ENCODE measurements around the gene RABEP1. TPM values are rescaled to one million over a fixed set of nuclear protein-coding genes. Genes with fewer than 3 reads are reported as not detected.

The RABEP1 gene
- total and polyA plus RNA-seq, 9 of the 15 experiments (the other 6 are each of a cell fraction or from before 2014, with no cell fraction given) = 8.2 to 38.9 (median 30.3) TPM

DNA sequence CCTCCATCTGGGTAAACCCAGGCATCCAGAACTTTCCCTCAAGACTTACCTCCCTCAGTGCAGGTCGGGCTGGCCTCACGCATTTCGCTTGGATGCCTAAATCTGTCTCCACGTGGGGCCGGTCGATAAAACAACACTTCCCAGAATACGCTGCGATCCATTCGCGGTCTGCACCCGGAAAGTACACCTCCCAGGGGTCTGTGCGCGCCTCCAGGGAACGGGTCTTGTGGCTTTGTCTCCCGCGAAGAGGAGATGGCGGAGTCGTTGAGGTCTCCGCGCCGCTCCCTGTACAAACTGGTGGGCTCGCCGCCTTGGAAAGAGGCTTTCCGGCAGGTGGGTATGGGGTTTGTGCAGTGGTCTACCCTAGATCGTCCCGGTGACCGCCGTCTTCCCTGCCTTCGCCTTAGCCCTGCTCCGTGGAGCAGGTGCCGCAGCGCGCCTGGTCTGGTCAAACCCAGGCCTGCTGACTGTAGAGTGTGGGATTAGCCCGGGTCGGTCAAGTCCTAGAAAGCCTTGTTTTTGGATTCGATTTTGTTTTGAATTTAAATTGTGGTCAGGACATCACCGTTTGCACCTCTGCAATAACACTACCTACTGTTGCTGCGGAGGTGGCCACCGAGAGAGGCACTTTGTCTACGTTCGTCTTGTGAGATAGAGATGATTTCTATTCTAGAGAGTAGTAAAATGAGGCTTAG, 138.0 kb downstream of the RABEP1 start, which contains the start of gene RPAIN (continued):
- TF ChIP-seq, protein P1, sequence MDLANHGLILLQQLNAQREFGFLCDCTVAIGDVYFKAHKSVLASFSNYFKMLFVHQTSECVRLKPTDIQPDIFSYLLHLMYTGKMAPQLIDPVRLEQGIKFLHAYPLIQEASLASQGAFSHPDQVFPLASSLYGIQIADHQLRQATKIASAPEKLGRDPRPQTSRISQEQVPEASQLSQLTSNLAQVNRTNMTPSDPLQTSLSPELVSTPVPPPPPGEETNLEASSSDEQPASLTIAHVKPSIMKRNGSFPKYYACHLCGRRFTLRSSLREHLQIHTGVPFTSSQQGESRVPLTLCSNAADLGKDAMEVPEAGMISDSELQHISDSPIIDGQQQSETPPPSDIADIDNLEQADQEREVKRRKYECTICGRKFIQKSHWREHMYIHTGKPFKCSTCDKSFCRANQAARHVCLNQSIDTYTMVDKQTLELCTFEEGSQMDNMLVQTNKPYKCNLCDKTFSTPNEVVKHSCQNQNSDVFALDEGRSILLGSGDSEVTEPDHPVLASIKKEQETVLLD (IDR thresholded peaks at IDR 0.05) = no peak
- TF ChIP-seq ZBTB7A (IDR thresholded peaks at IDR 0.05; ENCODE audit: borderline replicate concordance, control insufficient read depth, low read depth, low read length) (no peak), HNRNPH1 (optimal IDR thresholded peaks at IDR 0.05; ENCODE audit: low read depth, low read length) (no peak), NR3C1 (CRISPR knock-in tag; IDR thresholded peaks at IDR 0.05) (no peak)

DNA sequence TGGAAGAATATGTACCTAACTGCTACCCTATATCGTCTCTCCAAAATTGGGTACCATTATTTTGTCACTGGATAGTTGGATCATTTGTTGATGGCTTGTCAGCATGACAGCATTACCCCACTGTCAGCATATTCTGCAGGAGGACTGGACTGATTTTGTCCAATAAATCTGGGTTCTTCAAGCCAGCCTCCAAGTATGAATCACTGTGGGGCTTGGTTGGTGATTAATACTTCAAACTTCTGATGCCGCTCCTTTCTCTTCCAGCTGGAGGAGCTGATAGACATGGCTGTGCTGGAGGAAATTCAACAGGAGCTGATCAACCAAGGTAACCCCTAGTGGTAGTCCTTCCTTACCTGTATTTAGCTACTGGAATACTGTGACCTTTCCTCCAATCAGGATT, 140.4 kb downstream of the RABEP1 start:
- Histone ChIP-seq H4K20me1 (replicated peaks; ENCODE audit: control insufficient read depth, insufficient read depth, low read length) (no peaks in the 10 kb centered on the region), H3K79me2 (ENCODE audit: control insufficient read depth, insufficient read depth, low read length) (peaks cover 54% of the 10 kb centered on the region)

More for the DNA sequence above, 140.4 kb downstream of the RABEP1 start:
- POLR2A ChIA-PET = interaction anchor here (0.6 to 1.7 kb wide), 3 partner anchors 10 to 197 kb away, joined by 3 to 4 read pairs (median 3); no protein-coding TSS in a partner anchor
- DNase-seq (ENCODE audit: extremely low read depth in 1 of 4, low spot score in 3 of 4) (no peak), FAIRE-seq (no peak), ATAC-seq (no peak)
- no peak overlapping the region for H3K4me2 ChIP-seq (ENCODE audit: insufficient read depth, low read length)
- H3K9me3 ChIP-seq (replicated peaks; ENCODE audit: control insufficient read depth, insufficient read depth, low read depth, low read length) = no peaks in the 10 kb centered on the region
- no peak overlapping the region for H3K4me3 ChIP-seq
- BruUV-seq (replicated peaks) = no TSS peak
- H3K9ac ChIP-seq (ENCODE audit: insufficient read depth in 1 of 2, low read depth in 2 of 2, low read length in 2 of 2) = no peak overlapping the region
- 86% methylated on average over 2 of the region's 2 CpGs for WGBS (ENCODE audit: insufficient coverage, low coverage, missing lambda C conversion rate)
- CTCF ChIA-PET (ENCODE audit: low intra/inter-chr PET ratio) = no interaction called here
- peaks cover 56% of the 10 kb centered on the region for H3K36me3 ChIP-seq (ENCODE audit: control insufficient read depth, insufficient read depth, low read length)
- H3K9me1 ChIP-seq (ENCODE audit: control insufficient read depth, insufficient read depth, low read length) = no peaks in the 10 kb centered on the region
- no peak overlapping the region for H3K27ac ChIP-seq (ENCODE audit: extremely low read depth, low read depth, low read length)
- TF ChIP-seq ZNF316 (IDR thresholded peaks at IDR 0.05) (peak; percentile 49; the same call in 1 of the 2 replicates), RNF2 (IDR thresholded peaks at IDR 0.05) (no peak), POU5F1 (IDR thresholded peaks at IDR 0.05; ENCODE audit: borderline replicate concordance, low read depth, low read length, partially characterized antibody) (no peak), KDM1A (IDR thresholded peaks at IDR 0.05) (peak; percentile 65 to 79; a peak in 3 of 4 replicates), NFIC (IDR thresholded peaks at IDR 0.05) (no peak)
- no peaks in the 10 kb centered on the region for H3K27me3 ChIP-seq (ENCODE audit: control insufficient read depth in 2 of 2, insufficient read depth in 2 of 2, low read length in 2 of 2)
- in situ Hi-C loops (cut with MboI) (no loop called here), intact Hi-C loops (cut with micrococcal nuclease) (no loop called here)
- peaks cover 3 to 4% of the 10 kb centered on the region in 2 experiments; a peak in 2 of 5 replicates for H3K4me1 ChIP-seq (replicated peaks in 1 of 2; ENCODE audit: control insufficient read depth in 2 of 2, insufficient read depth in 2 of 2, low read length in 2 of 2)
- H2AFZ ChIP-seq (ENCODE audit: low read depth, low read length) = no peak overlapping the region

All from K562 (cell line).